ENCODE measurements around the gene RBMS3.
"Not testable (repeated sequence)": the region's sequence is repeated elsewhere in the genome, so short reads cannot be mapped to it uniquely, and the experiment has no call there.

Gene RBMS3

GRCh38 chr3:29280404-29281093 lies at the start of gene RBMS3:
Gene RBMS3 (plus strand): TSS chr3:29281071.
- TF ChIP-seq FOXA1 (IDR thresholded peaks at IDR 0.05) (no peak), LEF1 (IDR thresholded peaks at IDR 0.05; ENCODE audit: borderline replicate concordance) (no peak), TARDBP (IDR thresholded peaks at IDR 0.05) (no peak), PKNOX1 (IDR thresholded peaks at IDR 0.05) (peak; percentile 56), HDGF (IDR thresholded peaks at IDR 0.05; ENCODE audit: borderline replicate concordance) (no peak), SUZ12 (IDR thresholded peaks at IDR 0.05) (no peak), ELF4 (IDR thresholded peaks at IDR 0.05) (no peak), BHLHE40 (IDR thresholded peaks at IDR 0.05; ENCODE audit: borderline replicate concordance) (no peak), CTBP1 (IDR thresholded peaks at IDR 0.05; ENCODE audit: borderline replicate concordance) (no peak), L3MBTL2 (conservative IDR thresholded peaks at IDR 0.05) (no peak), FOXK2 (IDR thresholded peaks at IDR 0.05) (no peak), ARNT (IDR thresholded peaks at IDR 0.05) (no peak), ZNF384 (IDR thresholded peaks at IDR 0.05) (peak; percentile 95), SP1 (IDR thresholded peaks at IDR 0.05) (no peak), FOXM1 (IDR thresholded peaks at IDR 0.05; ENCODE audit: borderline replicate concordance) (no peak), NFRKB (IDR thresholded peaks at IDR 0.05) (no peak)
- ChIA-PET POLR2A (interaction anchor here (0.8 to 1.6 kb wide), 3 partner anchors 12 to 121 kb away, joined by 3 to 4 read pairs (median 3); no protein-coding TSS in a partner anchor), CTCF (interaction anchor here (0.6 kb wide), 1 partner anchor 931 kb away, joined by 8 read pairs; no protein-coding TSS in a partner anchor)
- DNase-seq (ENCODE audit: extremely low spot score), result peak; percentile 68

DNA sequence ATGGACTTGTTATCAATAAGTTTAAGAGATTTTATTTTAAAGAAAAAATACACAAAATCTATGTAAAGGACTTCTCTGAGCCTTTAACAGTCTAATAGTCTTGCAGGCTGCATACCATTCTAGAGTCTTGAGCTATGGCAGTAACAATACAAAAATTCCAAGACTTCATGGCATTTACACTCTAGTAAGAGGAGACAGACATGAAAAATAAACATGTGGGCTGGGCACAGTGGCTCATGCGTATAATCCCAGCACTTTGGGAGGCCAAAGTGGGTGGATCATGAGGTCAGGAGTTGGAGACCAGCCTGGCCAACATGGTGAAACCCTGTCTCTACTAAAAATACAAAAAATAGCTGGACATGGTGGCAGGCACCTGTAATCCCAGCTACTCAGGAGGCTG lies 47.7 kb upstream of the RBMS3 start:
- POLR2A ChIA-PET; CTCF ChIA-PET; DNase-seq (ENCODE audit: extremely low spot score): not testable (repeated sequence)

GRCh38 chr3:29236146-29236840 lies 44.6 kb upstream of the RBMS3 start:
- POLR2A ChIA-PET, result no interaction called here
- TF ChIP-seq SUZ12 (IDR thresholded peaks at IDR 0.05) (no peak), L3MBTL2 (conservative IDR thresholded peaks at IDR 0.05) (no peak), NFRKB (IDR thresholded peaks at IDR 0.05) (no peak)
- DNase-seq (ENCODE audit: extremely low spot score), result no peak
- CTCF ChIA-PET, result no interaction called here

DNA sequence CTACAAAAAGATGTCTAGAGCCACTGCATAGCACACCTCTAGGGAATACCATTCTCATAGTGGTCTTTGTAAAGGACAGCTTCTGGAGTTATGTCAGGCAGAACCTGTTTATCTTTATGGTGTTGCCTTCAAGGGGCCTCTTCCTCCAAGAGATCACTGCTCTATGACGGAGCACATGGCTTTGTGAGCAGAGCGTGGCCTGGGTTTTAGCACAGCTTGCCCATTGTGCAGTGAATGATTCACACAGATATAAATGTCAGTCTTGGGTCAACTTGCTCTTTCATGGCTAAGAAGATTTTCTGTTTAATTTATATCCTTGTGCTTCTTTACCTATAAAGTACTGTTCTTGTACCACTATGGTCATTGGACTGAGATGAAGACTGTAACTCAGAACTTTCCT lies 41.5 kb upstream of the RBMS3 start:
- POLR2A ChIA-PET, result no interaction called here
- no peak for DNase-seq (ENCODE audit: extremely low spot score)
- no peak for TF ChIP-seq LEF1 (IDR thresholded peaks at IDR 0.05; ENCODE audit: borderline replicate concordance)
- TF ChIP-seq SP1 (IDR thresholded peaks at IDR 0.05), result no peak
- TF ChIP-seq BHLHE40 (IDR thresholded peaks at IDR 0.05; ENCODE audit: borderline replicate concordance), result no peak
- no peak for TF ChIP-seq NFRKB (IDR thresholded peaks at IDR 0.05)
- TF ChIP-seq PKNOX1 (IDR thresholded peaks at IDR 0.05), result no peak
- CTCF ChIA-PET, result no interaction called here

DNA sequence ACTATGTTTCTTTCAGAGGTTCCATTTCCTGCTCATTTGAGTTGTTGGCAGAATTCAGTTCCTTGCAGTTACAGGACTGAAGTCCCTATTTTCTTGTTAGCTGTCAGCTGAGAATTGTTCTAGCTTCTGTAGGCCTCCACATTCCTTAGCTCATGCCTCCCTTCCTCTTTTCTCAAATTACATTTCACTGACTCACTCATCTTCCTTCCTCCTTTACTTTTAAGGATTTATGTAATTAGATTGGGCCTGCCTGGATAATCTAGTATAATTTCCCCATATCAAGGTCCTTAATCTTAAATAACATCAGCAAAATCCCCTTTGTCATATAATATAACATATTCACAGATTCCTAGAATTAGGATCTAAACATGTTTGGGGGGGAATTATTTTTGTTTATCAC lies 40.6 kb upstream of the RBMS3 start:
- POLR2A ChIA-PET, result no interaction called here
- CTCF ChIA-PET, result no interaction called here
- DNase-seq (ENCODE audit: extremely low spot score), result no peak
- no peak for TF ChIP-seq BHLHE40 (IDR thresholded peaks at IDR 0.05; ENCODE audit: borderline replicate concordance)
- no peak for TF ChIP-seq HDGF (IDR thresholded peaks at IDR 0.05; ENCODE audit: borderline replicate concordance)
- no peak for TF ChIP-seq SUZ12 (IDR thresholded peaks at IDR 0.05)
- no peak for TF ChIP-seq PKNOX1 (IDR thresholded peaks at IDR 0.05)
- TF ChIP-seq FOXA1 (IDR thresholded peaks at IDR 0.05), result no peak
- no peak for TF ChIP-seq LEF1 (IDR thresholded peaks at IDR 0.05; ENCODE audit: borderline replicate concordance)
- TF ChIP-seq SP1 (IDR thresholded peaks at IDR 0.05), result no peak
- no peak for TF ChIP-seq L3MBTL2 (conservative IDR thresholded peaks at IDR 0.05)
- no peak for TF ChIP-seq ARNT (IDR thresholded peaks at IDR 0.05)
- TF ChIP-seq FOXM1 (IDR thresholded peaks at IDR 0.05; ENCODE audit: borderline replicate concordance), result no peak
- no peak for TF ChIP-seq TARDBP (IDR thresholded peaks at IDR 0.05)
- TF ChIP-seq ZNF384 (IDR thresholded peaks at IDR 0.05), result no peak
- TF ChIP-seq FOXK2 (IDR thresholded peaks at IDR 0.05), result no peak

GRCh38 chr3:29240887-29241286 lies 40.0 kb upstream of the RBMS3 start:
- no peak for TF ChIP-seq SP1 (IDR thresholded peaks at IDR 0.05)
- ChIA-PET CTCF (no interaction called here), POLR2A (no interaction called here)
- DNase-seq (ENCODE audit: extremely low spot score), result no peak

- CTCF ChIA-PET, result no interaction called here
- POLR2A ChIA-PET, result no interaction called here
Measured at GRCh38 chr3:29241855-29242254, 39.0 kb upstream of the RBMS3 start.

More at GRCh38 chr3:29241855-29242254, 39.0 kb upstream of the RBMS3 start:
- TF ChIP-seq ELF4 (IDR thresholded peaks at IDR 0.05) (no peak), CTBP1 (IDR thresholded peaks at IDR 0.05; ENCODE audit: borderline replicate concordance) (no peak), HDGF (IDR thresholded peaks at IDR 0.05; ENCODE audit: borderline replicate concordance) (no peak), SP1 (IDR thresholded peaks at IDR 0.05) (no peak), FOXK2 (IDR thresholded peaks at IDR 0.05) (no peak), LEF1 (IDR thresholded peaks at IDR 0.05; ENCODE audit: borderline replicate concordance) (no peak), L3MBTL2 (conservative IDR thresholded peaks at IDR 0.05) (no peak), FOXM1 (IDR thresholded peaks at IDR 0.05; ENCODE audit: borderline replicate concordance) (no peak)
- no peak for DNase-seq (ENCODE audit: extremely low spot score)

Data from HEK293T (cell line).